ENCODE data around the gene PHF2.

Gene PHF2

GRCh38 chr9:93600504-93600903, 24.1 kb downstream of the PHF2 start:
- Histone ChIP-seq H3K27ac (ENCODE audit: low read depth, low read length) (no peak overlapping the region), H3K27me3 (ENCODE audit: insufficient read depth, low read length) (no peaks in the 10 kb centered on the region), H4K12ac (ENCODE audit: low read depth, low read length) (no peak overlapping the region), H2BK5ac (ENCODE audit: low read depth, low read length, poor library complexity) (no peak overlapping the region), H4K91ac (ENCODE audit: low read depth, low read length) (no peak overlapping the region), H3K4me1 (ENCODE audit: control insufficient read depth in 1 of 2, insufficient read depth in 2 of 2, low read length in 2 of 2) (peaks cover 0 to 7% of the 10 kb centered on the region in 2 experiments), H3K4me3 (ENCODE audit: low read depth, low read length) (no peak overlapping the region), H3K79me1 (ENCODE audit: low read length) (no peaks in the 10 kb centered on the region), H3K9me3 (ENCODE audit: insufficient read depth, low read depth, low read length) (peaks cover 6% of the 10 kb centered on the region), H3K9ac (ENCODE audit: low read length) (no peak overlapping the region), H2AFZ (ENCODE audit: insufficient read depth, low read length, poor library complexity) (no peak overlapping the region), H3K4me2 (ENCODE audit: low read length) (no peak overlapping the region), H2AK5ac (ENCODE audit: low read length) (no peak overlapping the region), H3K14ac (ENCODE audit: low read length) (no peak overlapping the region), H2BK120ac (ENCODE audit: insufficient read depth, low read length, poor library complexity) (no peak overlapping the region), H3K79me2 (ENCODE audit: control insufficient read depth, insufficient read depth, low read length, poor library complexity) (no peaks in the 10 kb centered on the region), H3K4ac (ENCODE audit: low read depth, low read length) (no peak overlapping the region), H2BK12ac (ENCODE audit: low read length) (no peak overlapping the region), H3K36me3 (ENCODE audit: control insufficient read depth in 1 of 2, insufficient read depth in 2 of 2, low read length in 2 of 2) (peaks cover 0 to 2% of the 10 kb centered on the region in 2 experiments), H3K23ac (ENCODE audit: low read length) (peak overlapping the region; percentile 90), H4K8ac (ENCODE audit: low read depth, low read length) (no peak overlapping the region), H3K18ac (ENCODE audit: low read length) (no peak overlapping the region)
- DNase-seq = no peak
- no CpG with 5 or more reads among the region's 3 CpGs for WGBS (ENCODE audit: extremely low coverage, insufficient coverage, insufficient read length)

- no peak overlapping the region for H3K27ac ChIP-seq (ENCODE audit: low read depth, low read length)
- no peak overlapping the region for H3K14ac ChIP-seq (ENCODE audit: low read length)
- H3K36me3 ChIP-seq (ENCODE audit: control insufficient read depth in 1 of 2, insufficient read depth in 2 of 2, low read length in 2 of 2) = peaks cover 0 to 2% of the 10 kb centered on the region in 2 experiments
- H3K4ac ChIP-seq (ENCODE audit: low read depth, low read length) = no peak overlapping the region
- H3K18ac ChIP-seq (ENCODE audit: low read length) = no peak overlapping the region
- H2AFZ ChIP-seq (ENCODE audit: insufficient read depth, low read length, poor library complexity) = no peak overlapping the region
- no peak overlapping the region for H4K8ac ChIP-seq (ENCODE audit: low read depth, low read length)
- no peaks in the 10 kb centered on the region for H3K79me1 ChIP-seq (ENCODE audit: low read length)
- H3K4me3 ChIP-seq (ENCODE audit: low read depth, low read length) = no peak overlapping the region
- no CpG with 5 or more reads among the region's 4 CpGs for WGBS (ENCODE audit: extremely low coverage, insufficient coverage, insufficient read length)
- no peak overlapping the region for H4K12ac ChIP-seq (ENCODE audit: low read depth, low read length)
- H2BK5ac ChIP-seq (ENCODE audit: low read depth, low read length, poor library complexity) = no peak overlapping the region
- H3K23ac ChIP-seq (ENCODE audit: low read length) = no peak overlapping the region
- no peaks in the 10 kb centered on the region for H3K79me2 ChIP-seq (ENCODE audit: control insufficient read depth, insufficient read depth, low read length, poor library complexity)
- H3K9ac ChIP-seq (ENCODE audit: low read length) = no peak overlapping the region
- peaks cover 6% of the 10 kb centered on the region for H3K9me3 ChIP-seq (ENCODE audit: insufficient read depth, low read depth, low read length)
- no peak overlapping the region for H3K4me2 ChIP-seq (ENCODE audit: low read length)
- H2AK5ac ChIP-seq (ENCODE audit: low read length) = no peak overlapping the region
- H3K27me3 ChIP-seq (ENCODE audit: insufficient read depth, low read length) = no peaks in the 10 kb centered on the region
- H2BK120ac ChIP-seq (ENCODE audit: insufficient read depth, low read length, poor library complexity) = no peak overlapping the region
- H2BK12ac ChIP-seq (ENCODE audit: low read length) = no peak overlapping the region
- H3K4me1 ChIP-seq (ENCODE audit: control insufficient read depth in 1 of 2, insufficient read depth in 2 of 2, low read length in 2 of 2) = peaks cover 0 to 7% of the 10 kb centered on the region in 2 experiments
- no peak for DNase-seq
- no peak overlapping the region for H4K91ac ChIP-seq (ENCODE audit: low read depth, low read length)
These were observed 24.7 kb downstream of the PHF2 start for GRCh38 chr9:93601063-93601462.

GRCh38 chr9:93601666-93602065, 25.3 kb downstream of the PHF2 start:
- no CpG with 5 or more reads among the region's 5 CpGs for WGBS (ENCODE audit: extremely low coverage, insufficient coverage, insufficient read length)
- Histone ChIP-seq H2BK120ac (ENCODE audit: insufficient read depth, low read length, poor library complexity) (no peak overlapping the region), H3K79me2 (ENCODE audit: control insufficient read depth, insufficient read depth, low read length, poor library complexity) (no peaks in the 10 kb centered on the region), H3K23ac (ENCODE audit: low read length) (no peak overlapping the region), H3K4ac (ENCODE audit: low read depth, low read length) (no peak overlapping the region), H2AK5ac (ENCODE audit: low read length) (no peak overlapping the region), H3K4me3 (ENCODE audit: low read depth, low read length) (no peak overlapping the region), H4K8ac (ENCODE audit: low read depth, low read length) (no peak overlapping the region), H3K79me1 (ENCODE audit: low read length) (no peaks in the 10 kb centered on the region), H2AFZ (ENCODE audit: insufficient read depth, low read length, poor library complexity) (no peak overlapping the region), H3K27ac (ENCODE audit: low read depth, low read length) (no peak overlapping the region), H3K9ac (ENCODE audit: low read length) (no peak overlapping the region), H3K9me3 (ENCODE audit: insufficient read depth, low read depth, low read length) (peaks cover 6% of the 10 kb centered on the region), H3K36me3 (ENCODE audit: control insufficient read depth in 1 of 2, insufficient read depth in 2 of 2, low read length in 2 of 2) (peaks cover 0 to 2% of the 10 kb centered on the region in 2 experiments), H3K18ac (ENCODE audit: low read length) (no peak overlapping the region), H3K4me2 (ENCODE audit: low read length) (no peak overlapping the region), H3K27me3 (ENCODE audit: insufficient read depth, low read length) (no peaks in the 10 kb centered on the region), H4K12ac (ENCODE audit: low read depth, low read length) (no peak overlapping the region), H2BK5ac (ENCODE audit: low read depth, low read length, poor library complexity) (no peak overlapping the region), H3K14ac (ENCODE audit: low read length) (no peak overlapping the region), H4K91ac (ENCODE audit: low read depth, low read length) (no peak overlapping the region), H3K4me1 (ENCODE audit: control insufficient read depth in 1 of 2, insufficient read depth in 2 of 2, low read length in 2 of 2) (peaks cover 0 to 7% of the 10 kb centered on the region in 2 experiments), H2BK12ac (ENCODE audit: low read length) (no peak overlapping the region)
- DNase-seq = no peak

GRCh38 chr9:93603011-93603410, 26.6 kb downstream of the PHF2 start:
- H3K27ac ChIP-seq (ENCODE audit: low read depth, low read length) = no peak overlapping the region
- no peak overlapping the region for H2BK12ac ChIP-seq (ENCODE audit: low read length)
- H3K4me2 ChIP-seq (ENCODE audit: low read length) = no peak overlapping the region
- no peak overlapping the region for H2AK5ac ChIP-seq (ENCODE audit: low read length)
- H3K18ac ChIP-seq (ENCODE audit: low read length) = peak overlapping the region; percentile 66
- H2BK5ac ChIP-seq (ENCODE audit: low read depth, low read length, poor library complexity) = no peak overlapping the region
- H3K4me1 ChIP-seq (ENCODE audit: control insufficient read depth in 1 of 2, insufficient read depth in 2 of 2, low read length in 2 of 2) = peaks cover 0 to 7% of the 10 kb centered on the region in 2 experiments
- DNase-seq = no peak
- H3K79me1 ChIP-seq (ENCODE audit: low read length) = no peaks in the 10 kb centered on the region
- no peak overlapping the region for H3K4ac ChIP-seq (ENCODE audit: low read depth, low read length)
- H4K91ac ChIP-seq (ENCODE audit: low read depth, low read length) = no peak overlapping the region
- no CpG with 5 or more reads among the region's 15 CpGs for WGBS (ENCODE audit: extremely low coverage, insufficient coverage, insufficient read length)
- no peak overlapping the region for H2AFZ ChIP-seq (ENCODE audit: insufficient read depth, low read length, poor library complexity)
- no peaks in the 10 kb centered on the region for H3K79me2 ChIP-seq (ENCODE audit: control insufficient read depth, insufficient read depth, low read length, poor library complexity)
- no peak overlapping the region for H2BK120ac ChIP-seq (ENCODE audit: insufficient read depth, low read length, poor library complexity)
- no peak overlapping the region for H4K12ac ChIP-seq (ENCODE audit: low read depth, low read length)
- no peak overlapping the region for H3K4me3 ChIP-seq (ENCODE audit: low read depth, low read length)
- H3K9ac ChIP-seq (ENCODE audit: low read length) = no peak overlapping the region
- no peak overlapping the region for H4K8ac ChIP-seq (ENCODE audit: low read depth, low read length)
- H3K36me3 ChIP-seq (ENCODE audit: control insufficient read depth in 1 of 2, insufficient read depth in 2 of 2, low read length in 2 of 2) = peaks cover 0 to 2% of the 10 kb centered on the region in 2 experiments
- no peak overlapping the region for H3K14ac ChIP-seq (ENCODE audit: low read length)
- no peak overlapping the region for H3K23ac ChIP-seq (ENCODE audit: low read length)
- H3K27me3 ChIP-seq (ENCODE audit: insufficient read depth, low read length) = no peaks in the 10 kb centered on the region
- peaks cover 6% of the 10 kb centered on the region for H3K9me3 ChIP-seq (ENCODE audit: insufficient read depth, low read depth, low read length)
